GM15510 (cell line): Measurements from ENCODE around the gene ABCC6.

Source experiments
- POLR2A ChIP-seq: IDR thresholded peaks from 3 replicates; pipeline ENCODE4 v1.6.1; 2011; ENCODE audit warnings: borderline replicate concordance; ENCODE audit not compliant: insufficient read length; ENCODE audit errors: extremely low read depth

Gene ABCC6

DNA sequence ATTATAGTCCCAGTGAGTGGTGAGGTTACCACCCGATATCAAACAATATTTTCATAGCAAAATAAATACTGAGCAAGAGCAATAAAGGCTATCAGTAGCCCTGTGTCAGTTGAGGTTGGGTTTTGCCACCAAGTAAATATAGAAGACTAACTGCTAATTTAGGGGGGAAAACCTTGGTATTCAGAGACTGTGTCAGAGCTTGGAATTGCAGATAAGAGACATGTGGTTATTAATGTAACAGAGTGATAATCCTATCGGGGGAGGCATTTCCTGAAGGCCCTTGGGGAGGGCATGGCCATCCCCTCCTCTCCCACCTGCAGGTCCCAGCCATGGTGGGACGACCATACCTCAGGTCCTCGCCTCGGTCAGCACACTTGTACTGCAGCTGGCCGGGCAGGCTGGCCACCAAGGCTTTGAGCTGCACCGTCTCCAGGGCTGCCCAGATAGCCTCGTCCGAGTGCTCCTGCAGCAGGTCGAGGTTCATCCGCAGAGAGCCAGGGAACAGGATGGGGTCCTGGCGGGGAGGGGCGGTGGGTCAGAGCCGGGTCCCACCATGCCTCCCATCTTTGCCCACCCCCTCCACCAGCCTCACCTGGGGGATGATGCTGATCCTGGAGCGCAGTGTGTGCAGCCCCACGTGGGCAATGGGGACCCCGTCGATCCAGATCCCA, 68.9 kb downstream of the ABCC6 start:
- no peak for TF ChIP-seq POLR2A

DNA sequence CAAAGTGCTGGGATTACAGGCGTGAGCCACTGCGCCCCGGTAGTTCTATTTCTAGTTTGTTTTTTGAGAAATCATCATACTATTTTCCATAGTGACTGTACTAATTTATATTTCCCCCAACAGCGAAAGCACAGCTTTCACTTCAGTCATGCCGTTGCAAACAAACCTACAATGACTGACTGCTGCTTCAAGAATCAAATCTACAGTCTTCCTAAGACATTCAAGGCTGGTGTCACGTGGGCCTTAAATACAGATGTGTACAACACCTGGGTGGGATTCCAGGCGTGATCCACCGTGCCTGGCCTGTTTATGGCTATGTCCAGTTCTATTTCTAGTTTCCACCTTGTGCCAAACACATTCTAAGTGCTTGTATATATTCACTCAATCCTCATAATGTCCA, 72.0 kb downstream of the ABCC6 start:
- no peak for TF ChIP-seq POLR2A

DNA sequence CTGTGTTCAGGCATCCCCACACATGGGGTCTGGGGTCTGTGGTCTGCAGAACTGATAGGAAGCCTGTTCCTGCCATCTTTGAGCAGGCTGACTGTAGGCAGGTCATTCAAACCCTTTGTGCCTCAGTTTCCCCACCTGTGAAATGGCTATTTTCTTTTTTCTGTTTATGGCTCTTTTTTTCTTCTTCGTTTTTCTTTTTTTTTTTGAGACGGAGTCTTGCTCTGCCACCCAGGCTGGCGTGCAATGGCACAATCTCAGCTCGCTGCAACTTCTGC, 72.5 kb downstream of the ABCC6 start:
- TF ChIP-seq POLR2A: no peak

DNA sequence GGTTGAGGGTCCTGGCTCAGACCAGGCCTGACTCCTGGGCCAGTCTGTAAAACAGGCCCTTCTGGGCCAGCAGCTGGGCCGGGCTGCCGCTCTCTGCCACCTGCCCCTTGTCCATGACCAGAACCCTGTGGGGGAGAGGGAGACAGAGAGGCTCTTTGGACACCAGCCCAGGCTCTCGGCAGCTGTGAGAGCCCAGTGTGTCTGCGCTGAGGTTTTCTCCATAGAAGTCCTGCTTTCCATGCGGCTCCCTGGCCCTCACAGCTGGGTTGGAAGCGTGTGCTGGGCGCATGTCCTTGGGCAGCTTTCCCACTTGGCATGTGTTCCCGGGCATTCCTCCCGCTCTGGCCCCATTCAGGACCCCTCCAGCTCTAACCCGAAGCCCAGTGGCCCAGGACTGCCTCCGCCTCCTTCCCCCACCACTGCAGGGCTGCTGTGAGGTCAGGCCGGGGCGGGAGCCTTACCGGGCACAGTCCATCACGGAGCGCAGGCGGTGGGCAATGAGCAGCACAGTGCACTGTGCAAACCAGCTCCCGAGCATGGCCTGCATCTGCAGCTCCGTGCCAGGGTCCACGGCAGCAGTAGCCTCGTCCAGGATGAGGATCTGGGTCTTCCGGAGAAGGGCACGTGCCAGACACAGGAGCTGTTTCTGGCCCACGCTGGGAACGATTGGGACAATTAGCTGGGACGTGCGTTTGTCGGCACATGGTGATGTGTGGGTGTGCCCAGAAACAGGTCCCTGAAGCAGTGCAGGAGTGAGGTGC, 73.0 kb downstream of the ABCC6 start:
- TF ChIP-seq POLR2A: no peak

- TF ChIP-seq POLR2A: no peak
Measured at GRCh38 chr16:16149710-16150116, 73.6 kb downstream of the ABCC6 start.

GRCh38 chr16:16148755-16149154, 74.5 kb downstream of the ABCC6 start:
- no peak for TF ChIP-seq POLR2A

- no peak for TF ChIP-seq POLR2A
Measured at GRCh38 chr16:16147316-16147999, 75.8 kb downstream of the ABCC6 start.

DNA sequence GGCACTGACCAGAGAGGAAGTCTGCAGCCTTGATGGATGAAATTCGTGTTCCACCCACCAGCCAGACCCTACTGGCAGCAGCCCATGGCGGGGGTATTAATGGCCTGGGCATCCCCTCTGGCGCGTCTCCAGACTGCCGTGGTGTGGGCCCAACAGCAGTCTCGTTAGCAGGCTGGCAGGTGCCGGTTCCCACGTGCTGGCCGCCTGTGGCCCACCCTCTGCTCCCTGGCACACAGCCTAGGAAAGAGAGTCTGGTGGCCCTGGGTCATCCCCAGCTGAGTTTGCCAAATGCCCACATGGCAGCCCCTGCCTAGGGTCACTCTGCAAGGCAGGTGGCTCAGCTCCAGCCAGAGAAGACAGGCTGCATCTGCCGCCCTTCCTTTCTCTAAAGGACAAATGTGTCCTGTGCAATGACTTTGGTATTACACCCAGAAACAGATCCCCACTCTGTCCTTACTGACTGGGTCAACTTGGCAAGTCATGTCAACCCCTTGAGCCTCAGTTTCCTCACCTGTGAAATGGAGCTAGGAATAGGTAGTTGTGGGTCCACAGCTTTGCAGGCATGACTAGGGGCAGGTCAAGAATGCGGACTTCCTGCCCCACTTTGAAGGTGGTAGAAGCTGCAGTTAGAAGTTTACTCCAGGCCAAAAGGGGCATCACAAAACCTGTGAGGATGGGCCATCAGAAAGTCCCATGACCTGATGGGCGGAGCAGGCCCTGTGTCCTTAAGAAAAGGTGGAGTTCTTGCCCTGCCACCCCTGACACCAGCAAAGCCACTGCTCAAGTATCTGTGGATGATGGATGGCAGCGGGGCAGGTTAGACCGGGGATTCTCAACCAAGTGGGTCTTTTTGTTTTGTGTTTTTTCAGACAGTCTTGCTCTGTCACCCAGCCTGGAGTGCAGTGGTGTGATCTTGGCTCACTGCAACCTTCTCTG, 76.6 kb downstream of the ABCC6 start:
- no peak for TF ChIP-seq POLR2A

- no peak for TF ChIP-seq POLR2A
Measured at GRCh38 chr16:16145286-16145685, 78.0 kb downstream of the ABCC6 start.

DNA sequence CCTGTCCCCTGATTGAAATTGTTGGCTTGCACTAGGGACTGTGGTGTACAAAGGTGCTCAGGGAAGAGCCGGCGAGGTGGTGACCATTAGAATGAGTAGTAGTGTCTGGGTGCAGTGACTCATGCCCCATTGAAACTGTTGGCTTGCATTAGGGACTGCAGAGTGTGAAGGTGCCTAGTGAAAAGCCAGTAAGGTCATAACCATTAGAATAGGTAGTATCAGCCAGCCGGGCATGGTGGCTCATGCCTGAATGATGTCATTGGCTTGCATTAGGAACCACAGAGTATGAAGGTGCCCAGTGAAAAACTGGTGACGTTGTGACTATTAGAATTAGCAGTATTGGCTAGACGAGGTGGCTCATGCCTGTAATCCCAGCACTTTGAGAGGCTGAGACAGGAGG, 78.9 kb downstream of the ABCC6 start:
- no peak for TF ChIP-seq POLR2A

GRCh38 chr16:16143931-16144330, 79.4 kb downstream of the ABCC6 start:
- no peak for TF ChIP-seq POLR2A

- TF ChIP-seq POLR2A: no peak
Measured at GRCh38 chr16:16143038-16143763, 80.1 kb downstream of the ABCC6 start.

- no peak for TF ChIP-seq POLR2A
Measured at GRCh38 chr16:16141784-16142396, 81.4 kb downstream of the ABCC6 start.

DNA sequence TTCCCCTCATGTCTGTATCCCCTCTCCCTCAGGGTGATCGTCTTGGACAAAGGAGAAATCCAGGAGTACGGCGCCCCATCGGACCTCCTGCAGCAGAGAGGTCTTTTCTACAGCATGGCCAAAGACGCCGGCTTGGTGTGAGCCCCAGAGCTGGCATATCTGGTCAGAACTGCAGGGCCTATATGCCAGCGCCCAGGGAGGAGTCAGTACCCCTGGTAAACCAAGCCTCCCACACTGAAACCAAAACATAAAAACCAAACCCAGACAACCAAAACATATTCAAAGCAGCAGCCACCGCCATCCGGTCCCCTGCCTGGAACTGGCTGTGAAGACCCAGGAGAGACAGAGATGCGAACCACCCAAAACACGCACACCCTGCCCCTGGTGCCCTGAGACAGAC, 82.2 kb downstream of the ABCC6 start:
- TF ChIP-seq POLR2A: no peak

- no peak for TF ChIP-seq POLR2A
Measured at GRCh38 chr16:16140537-16140936, 82.8 kb downstream of the ABCC6 start.

- TF ChIP-seq POLR2A: no peak
Measured at GRCh38 chr16:16139806-16140205, 83.5 kb downstream of the ABCC6 start.
